ENCODE measurements around the gene ISYNA1. TPM values are rescaled to one million over a fixed set of nuclear protein-coding genes. Genes with fewer than 3 reads are reported as not detected.

ISYNA1 gene
- total RNA-seq, result 10 to 100 TPM; 24.1 to 49.4 TPM

DNA sequence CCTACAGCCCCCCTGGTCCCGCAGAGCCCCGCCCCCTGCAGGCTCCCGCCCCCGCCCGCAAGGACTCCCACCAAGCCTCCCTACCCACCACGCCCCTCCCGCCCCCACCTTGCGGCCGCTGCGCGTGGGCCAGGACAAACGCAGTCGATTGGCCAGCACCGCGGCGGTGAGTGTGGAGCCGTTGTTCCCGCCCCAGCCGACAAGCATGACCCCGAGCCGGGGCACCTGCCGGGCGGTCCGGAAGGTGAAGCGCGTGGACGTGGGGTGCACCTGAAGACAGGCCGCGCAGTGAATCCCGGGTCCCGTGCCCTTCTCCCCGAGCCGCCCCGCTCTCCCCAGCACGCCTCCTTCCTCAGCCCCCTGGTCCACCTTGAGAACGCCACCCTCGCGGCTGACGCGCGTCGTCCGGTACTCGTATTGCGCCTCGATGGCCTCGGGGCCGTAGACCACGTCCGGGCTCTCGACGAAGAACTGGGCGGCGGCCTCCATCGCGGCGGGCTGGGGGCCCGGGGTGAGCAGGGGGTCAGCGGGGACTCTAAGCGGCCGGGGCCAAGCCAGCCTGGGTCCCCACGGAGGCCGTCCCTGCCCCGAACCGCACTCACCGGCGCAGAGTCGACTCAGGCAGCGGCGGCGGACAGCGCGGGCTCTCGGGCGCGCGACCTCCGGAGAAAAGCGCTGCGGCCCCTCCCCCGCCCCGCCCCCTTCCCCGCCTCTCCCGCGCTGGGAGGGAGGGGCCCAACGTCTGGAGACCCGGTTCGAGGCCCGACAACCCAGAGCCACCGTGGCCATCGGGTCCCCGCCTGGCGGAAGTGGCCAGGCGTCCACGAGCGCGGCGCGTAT is at the start of gene ISYNA1:
TSS of gene ISYNA1 (minus strand) at position 643 of the 840 bp plus-strand sequence. CDS start at position 489, 154 bp downstream.
- H3K4me3 ChIP-seq, result peak within 1 kb of the TSS; percentile 55 to 63
- no peak for DNase-seq (ENCODE audit: low spot score)
- H3K36me3 ChIP-seq, result no peaks in the 10 kb centered on the region
- peak within 1 kb of the TSS; percentile 79 to 87 for H3K27ac ChIP-seq
- TF ChIP-seq, protein P1, sequence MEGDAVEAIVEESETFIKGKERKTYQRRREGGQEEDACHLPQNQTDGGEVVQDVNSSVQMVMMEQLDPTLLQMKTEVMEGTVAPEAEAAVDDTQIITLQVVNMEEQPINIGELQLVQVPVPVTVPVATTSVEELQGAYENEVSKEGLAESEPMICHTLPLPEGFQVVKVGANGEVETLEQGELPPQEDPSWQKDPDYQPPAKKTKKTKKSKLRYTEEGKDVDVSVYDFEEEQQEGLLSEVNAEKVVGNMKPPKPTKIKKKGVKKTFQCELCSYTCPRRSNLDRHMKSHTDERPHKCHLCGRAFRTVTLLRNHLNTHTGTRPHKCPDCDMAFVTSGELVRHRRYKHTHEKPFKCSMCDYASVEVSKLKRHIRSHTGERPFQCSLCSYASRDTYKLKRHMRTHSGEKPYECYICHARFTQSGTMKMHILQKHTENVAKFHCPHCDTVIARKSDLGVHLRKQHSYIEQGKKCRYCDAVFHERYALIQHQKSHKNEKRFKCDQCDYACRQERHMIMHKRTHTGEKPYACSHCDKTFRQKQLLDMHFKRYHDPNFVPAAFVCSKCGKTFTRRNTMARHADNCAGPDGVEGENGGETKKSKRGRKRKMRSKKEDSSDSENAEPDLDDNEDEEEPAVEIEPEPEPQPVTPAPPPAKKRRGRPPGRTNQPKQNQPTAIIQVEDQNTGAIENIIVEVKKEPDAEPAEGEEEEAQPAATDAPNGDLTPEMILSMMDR (IDR thresholded peaks at IDR 0.05), result peak in 1 of 2 donors; percentile 5
- no peaks in the 10 kb centered on the region for H3K27me3 ChIP-seq
- no peaks in the 10 kb centered on the region for H3K9me3 ChIP-seq
- peaks cover 0 to 48% of the 10 kb centered on the region in 2 donors for H3K4me1 ChIP-seq

DNA sequence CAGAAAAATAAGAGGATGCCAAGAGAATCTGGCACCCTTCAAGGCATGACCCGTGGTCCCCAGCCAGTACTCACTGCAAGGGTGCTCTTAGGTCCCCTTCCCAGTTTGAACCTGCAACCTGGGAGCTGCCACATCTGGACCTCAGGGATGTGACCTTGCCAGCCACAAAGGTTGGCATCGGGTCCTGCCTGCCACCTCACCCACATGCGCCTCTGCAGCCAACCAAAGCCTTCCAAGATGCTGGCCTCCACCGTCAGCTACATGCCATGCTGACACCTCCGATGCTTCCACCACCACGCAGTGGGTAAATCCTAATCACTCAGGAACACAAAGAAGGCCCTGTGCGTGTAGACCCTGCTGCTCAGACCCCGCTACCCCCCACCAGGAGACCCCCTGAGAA is 48.8 kb upstream of the ISYNA1 start:
- DNase-seq (ENCODE audit: low spot score), result no peak
- Histone ChIP-seq H3K36me3 (no peaks in the 10 kb centered on the region), H3K9me3 (no peaks in the 10 kb centered on the region), H3K4me3 (no peak overlapping the region), H3K27ac (peak overlapping the region; percentile 76 to 86), H3K27me3 (no peaks in the 10 kb centered on the region), H3K4me1 (peaks cover 4 to 87% of the 10 kb centered on the region in 2 donors)
- TF ChIP-seq, protein P1 (IDR thresholded peaks at IDR 0.05), result no peak

DNA sequence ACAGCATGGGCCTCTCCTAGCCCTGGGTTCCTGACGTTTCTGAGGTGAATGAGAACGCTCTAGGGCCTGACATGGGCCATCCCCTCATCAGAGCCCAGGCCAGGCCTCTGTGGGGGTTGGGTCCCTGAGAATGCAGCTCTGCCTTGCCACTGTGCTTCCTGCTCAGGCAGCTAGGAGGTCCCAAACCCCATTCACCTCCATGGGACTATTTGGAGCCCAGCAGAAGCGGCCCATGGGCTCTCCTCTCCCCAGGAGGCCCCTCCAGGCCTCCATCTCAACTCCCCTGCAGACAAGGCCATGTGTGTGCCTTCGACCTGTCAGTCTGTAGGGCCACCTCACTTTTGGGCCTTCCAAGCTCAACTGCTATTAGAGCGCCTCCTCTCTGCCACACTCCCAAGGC is 47.1 kb upstream of the ISYNA1 start:
- no peak overlapping the region for H3K4me3 ChIP-seq
- H3K27me3 ChIP-seq, result no peaks in the 10 kb centered on the region
- H3K36me3 ChIP-seq, result no peaks in the 10 kb centered on the region
- TF ChIP-seq, protein P1 (IDR thresholded peaks at IDR 0.05), result no peak
- DNase-seq (ENCODE audit: low spot score), result no peak
- H3K4me1 ChIP-seq, result peaks cover 4 to 87% of the 10 kb centered on the region in 2 donors
- peak overlapping the region; percentile 76 to 86 for H3K27ac ChIP-seq
- no peaks in the 10 kb centered on the region for H3K9me3 ChIP-seq

DNA sequence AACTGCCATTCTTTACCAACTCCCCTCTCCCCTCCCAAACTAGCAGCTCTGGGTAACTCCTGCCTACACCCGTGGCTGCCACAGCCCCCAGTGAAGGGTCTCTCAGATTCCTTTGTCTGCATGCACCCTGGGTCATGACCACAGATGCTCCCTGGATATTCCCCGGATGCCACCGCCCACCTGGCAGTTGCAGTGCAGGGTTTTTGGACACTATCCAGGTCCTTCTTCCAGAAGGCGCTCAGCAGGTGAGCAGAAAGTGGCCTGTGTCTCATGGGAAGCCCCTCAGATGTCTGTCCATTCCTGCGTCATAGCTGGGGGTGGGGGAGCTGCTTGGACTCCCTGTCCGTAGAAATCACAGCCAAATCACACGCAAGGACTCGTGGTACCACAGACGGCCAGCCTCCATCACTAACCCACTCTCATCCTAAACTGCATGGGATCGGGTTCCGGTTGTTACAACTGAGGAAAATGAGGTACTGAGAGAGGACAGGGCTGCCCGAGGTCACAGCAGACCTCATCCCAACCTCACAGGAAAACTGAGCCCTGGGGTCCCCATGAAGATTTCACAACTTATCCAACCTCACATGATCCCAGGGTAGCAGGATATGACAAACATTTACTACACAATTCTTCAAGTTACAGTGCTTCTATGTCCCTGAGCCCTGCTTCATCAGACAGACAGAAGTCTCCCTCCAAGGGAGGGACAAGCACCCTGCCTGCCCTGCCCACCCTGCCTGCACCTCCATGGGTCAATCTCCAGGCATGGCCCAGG is 45.4 kb upstream of the ISYNA1 start:
- H3K9me3 ChIP-seq, result no peaks in the 10 kb centered on the region
- no peak for DNase-seq (ENCODE audit: low spot score)
- no peaks in the 10 kb centered on the region for H3K36me3 ChIP-seq
- H3K4me3 ChIP-seq, result no peak overlapping the region
- H3K27ac ChIP-seq, result no peak overlapping the region
- H3K4me1 ChIP-seq, result peaks cover 4 to 87% of the 10 kb centered on the region in 2 donors
- H3K27me3 ChIP-seq, result no peaks in the 10 kb centered on the region
- TF ChIP-seq, protein P1 (IDR thresholded peaks at IDR 0.05), result no peak

DNA sequence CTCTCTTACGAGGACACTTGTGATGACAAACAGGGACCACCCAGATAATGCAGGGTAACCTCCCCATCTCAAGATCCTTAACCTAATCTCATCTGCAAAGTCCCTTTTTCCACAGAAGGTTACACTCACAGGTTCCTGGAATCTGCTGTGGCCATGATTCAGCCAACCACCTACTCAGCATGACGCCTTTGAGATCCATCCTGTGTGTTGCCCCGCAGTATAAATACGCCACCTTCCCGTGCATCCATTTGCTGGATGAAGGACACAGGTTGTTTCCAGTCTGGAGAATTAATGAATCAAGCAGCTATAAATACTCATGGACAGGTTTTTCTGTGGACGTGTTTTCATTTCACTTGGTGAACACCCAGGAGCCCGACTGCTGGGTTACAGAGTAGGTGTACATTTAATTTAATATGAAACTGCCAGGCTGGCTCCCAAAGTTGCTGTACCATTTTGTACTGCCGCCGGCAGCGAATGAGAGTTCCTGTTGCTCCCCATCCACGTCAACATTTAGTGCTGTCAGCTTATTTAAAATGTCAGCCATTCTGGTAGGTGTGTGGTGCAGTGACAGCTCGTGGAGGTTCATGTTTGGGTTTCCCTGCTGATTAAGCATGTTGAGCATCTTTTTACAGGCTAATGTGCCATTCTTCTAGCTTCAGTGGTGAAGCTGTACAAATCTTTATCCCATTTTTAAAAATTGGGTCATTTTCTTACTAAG is 43.7 kb upstream of the ISYNA1 start:
- Histone ChIP-seq H3K27me3 (no peaks in the 10 kb centered on the region), H3K4me1 (peaks cover 4 to 78% of the 10 kb centered on the region in 2 donors), H3K9me3 (no peaks in the 10 kb centered on the region), H3K27ac (peak overlapping the region in 1 of 2 donors; percentile 78), H3K36me3 (no peaks in the 10 kb centered on the region), H3K4me3 (no peak overlapping the region)
- DNase-seq (ENCODE audit: low spot score), result no peak
- TF ChIP-seq, protein P1 (IDR thresholded peaks at IDR 0.05), result no peak

Measured in right atrium auricular region (tissue), 2 donors.